NT2/D1 (cell line): ENCODE data around the gene MBD4.

ENCODE experiments used
- DNase-seq: peaks from one replicate; pipeline ENCODE4 v3.0.0-alpha.2; 2011; ENCODE audit warnings: low read depth, low spot score
- H3K27me3 ChIP-seq: 2 replicates; pipeline ENCODE4 v1.6.0; 2011; ENCODE audit warnings: mild to moderate bottlenecking; ENCODE audit not compliant: insufficient read length, insufficient read depth
- H3K36me3 ChIP-seq: 2 replicates; pipeline ENCODE4 v1.6.1; 2011; ENCODE audit warnings: mild to moderate bottlenecking, low read length, mixed read lengths; ENCODE audit not compliant: insufficient read depth, insufficient read length
- H3K4me1 ChIP-seq: 2 replicates; pipeline ENCODE4 v1.5.1; 2011; ENCODE audit not compliant: insufficient read depth, insufficient read length
- H3K4me3 ChIP-seq: 2 replicates; pipeline ENCODE4 v1.5.1; 2011; ENCODE audit warnings: low read depth; ENCODE audit not compliant: insufficient read length
- H3K9ac ChIP-seq: 2 replicates; pipeline ENCODE4 v1.6.0; 2011; ENCODE audit warnings: low read depth; ENCODE audit not compliant: insufficient read length
- H3K9me3 ChIP-seq: 2 replicates; pipeline ENCODE4 v1.5.1; 2011; ENCODE audit warnings: mild to moderate bottlenecking, low read length; ENCODE audit not compliant: insufficient read depth
- SUZ12 ChIP-seq: IDR thresholded peaks from 2 replicates; pipeline ENCODE4 v1.6.1; 2011; ENCODE audit not compliant: insufficient read length, insufficient read depth; ENCODE audit errors: extremely low read depth
- YY1 ChIP-seq: IDR thresholded peaks from 2 replicates; pipeline ENCODE4 v1.6.1; 2011; ENCODE audit not compliant: insufficient read length, insufficient read depth
- ZNF274 ChIP-seq: IDR thresholded peaks from 2 replicates; pipeline ENCODE4 v1.6.1; 2011; ENCODE audit warnings: mild to moderate bottlenecking, low read depth, low read length

MBD4 gene

GRCh38 chr3:129473769-129474152 lies 34.0 kb upstream of the MBD4 start:
- no peak for DNase-seq
- Histone ChIP-seq H3K4me1 (no peaks in the 10 kb centered on the region), H3K9ac (no peak overlapping the region), H3K4me3 (no peak overlapping the region), H3K27me3 (no peaks in the 10 kb centered on the region), H3K9me3 (no peaks in the 10 kb centered on the region), H3K36me3 (peaks cover 53% of the 10 kb centered on the region)
- no peak for TF ChIP-seq SUZ12
- no peak for TF ChIP-seq ZNF274
- TF ChIP-seq YY1: no peak

DNA sequence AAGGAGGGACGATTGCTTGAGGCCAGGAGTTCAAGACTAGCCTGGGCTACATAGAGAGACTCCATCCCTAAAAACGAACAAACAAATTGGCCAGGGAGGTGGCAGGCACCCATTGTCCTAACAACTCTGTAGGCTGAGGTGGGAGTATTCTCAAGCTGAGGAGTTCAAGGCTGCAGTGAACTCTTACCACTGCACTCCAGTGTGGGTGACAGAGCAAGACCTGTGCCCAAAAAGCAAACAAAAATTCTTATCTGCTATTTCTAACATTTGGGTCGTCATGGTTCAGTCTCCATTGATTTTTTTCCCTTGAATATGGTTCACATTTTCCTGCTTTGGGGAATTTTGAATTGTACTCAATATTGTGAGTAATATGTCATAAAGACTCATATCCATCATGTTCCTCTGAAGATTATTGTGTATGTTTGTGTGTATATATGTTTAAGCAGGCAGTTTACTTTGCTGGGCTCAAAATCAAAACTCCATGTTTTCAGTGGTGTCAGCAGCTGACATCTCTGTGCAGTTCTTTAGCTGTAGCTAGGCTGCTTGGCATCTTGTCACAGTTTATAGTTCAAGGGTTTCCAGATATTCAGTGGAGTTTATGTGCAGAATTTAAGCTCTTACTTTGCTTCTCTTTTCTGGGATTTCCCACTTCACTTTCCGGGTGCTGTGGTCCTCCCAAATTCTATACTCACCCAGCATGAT lies 33.5 kb upstream of the MBD4 start:
- H3K4me1 ChIP-seq: no peaks in the 10 kb centered on the region
- peaks cover 49% of the 10 kb centered on the region for H3K36me3 ChIP-seq
- no peaks in the 10 kb centered on the region for H3K9me3 ChIP-seq
- H3K4me3 ChIP-seq: no peak overlapping the region
- no peak for DNase-seq
- no peaks in the 10 kb centered on the region for H3K27me3 ChIP-seq
- TF ChIP-seq YY1 (no peak), SUZ12 (no peak), ZNF274 (no peak)
- H3K9ac ChIP-seq: no peak overlapping the region

DNA sequence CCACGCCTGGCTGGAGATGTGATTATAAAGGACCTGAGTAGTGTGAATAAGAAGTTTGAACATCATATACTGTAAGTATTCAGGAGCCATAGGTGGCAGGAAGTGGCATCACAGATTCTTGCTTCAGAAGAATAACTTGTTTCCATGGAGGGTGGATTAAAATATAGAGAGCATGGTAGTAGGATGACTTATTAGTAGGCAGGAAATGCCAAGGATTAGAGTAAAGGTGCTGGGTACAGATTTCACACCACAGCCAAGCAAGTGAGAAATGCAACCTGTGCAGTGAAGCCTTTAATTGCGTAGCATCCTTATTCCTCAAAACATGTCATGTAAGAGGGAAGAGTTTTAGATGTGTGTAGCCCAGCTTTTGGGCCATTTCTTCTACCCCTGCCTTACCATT lies 31.1 kb upstream of the MBD4 start:
- no peaks in the 10 kb centered on the region for H3K27me3 ChIP-seq
- peaks cover 34% of the 10 kb centered on the region for H3K36me3 ChIP-seq
- no peak overlapping the region for H3K4me3 ChIP-seq
- no peaks in the 10 kb centered on the region for H3K9me3 ChIP-seq
- no peak for DNase-seq
- H3K9ac ChIP-seq: no peak overlapping the region
- H3K4me1 ChIP-seq: peaks cover 3% of the 10 kb centered on the region
- TF ChIP-seq ZNF274: no peak
- no peak for TF ChIP-seq SUZ12
- TF ChIP-seq YY1: no peak

GRCh38 chr3:129469026-129469425 lies 29.3 kb upstream of the MBD4 start:
- Histone ChIP-seq H3K27me3 (no peaks in the 10 kb centered on the region), H3K4me1 (peaks cover 3% of the 10 kb centered on the region), H3K9me3 (no peaks in the 10 kb centered on the region), H3K9ac (no peak overlapping the region), H3K36me3 (peaks cover 43% of the 10 kb centered on the region), H3K4me3 (no peak overlapping the region)
- no peak for DNase-seq
- no peak for TF ChIP-seq ZNF274
- TF ChIP-seq SUZ12: no peak
- TF ChIP-seq YY1: no peak

- Histone ChIP-seq H3K27me3 (no peaks in the 10 kb centered on the region), H3K36me3 (peaks cover 51% of the 10 kb centered on the region), H3K4me1 (peaks cover 3% of the 10 kb centered on the region), H3K4me3 (no peak overlapping the region), H3K9me3 (no peaks in the 10 kb centered on the region), H3K9ac (no peak overlapping the region)
- no peak for DNase-seq
- TF ChIP-seq YY1 (no peak), ZNF274 (no peak), SUZ12 (no peak)
Measured at GRCh38 chr3:129467932-129468331, 28.2 kb upstream of the MBD4 start.

DNA sequence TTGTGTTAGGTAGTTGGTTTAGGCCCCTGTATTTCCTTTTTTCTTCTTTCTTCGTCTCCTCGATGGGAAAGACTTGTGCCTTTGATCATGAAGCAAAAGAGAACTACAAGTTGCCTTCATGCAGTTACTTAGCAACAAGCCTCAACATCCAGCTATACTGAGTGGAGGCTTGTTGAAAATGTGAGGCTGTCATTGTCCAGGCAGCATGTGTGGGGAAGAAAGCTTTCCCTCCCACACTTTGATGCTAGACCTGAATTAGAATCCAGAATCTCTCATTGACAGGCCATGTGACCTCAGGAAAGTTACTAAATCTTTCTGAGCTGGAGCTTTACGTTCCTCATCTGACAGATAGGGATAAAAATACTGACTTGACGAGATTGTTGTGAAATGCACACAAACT lies 24.0 kb upstream of the MBD4 start:
- Histone ChIP-seq H3K27me3 (no peaks in the 10 kb centered on the region), H3K9ac (no peak overlapping the region), H3K36me3 (peaks cover 47% of the 10 kb centered on the region), H3K9me3 (no peaks in the 10 kb centered on the region), H3K4me3 (no peak overlapping the region), H3K4me1 (peaks cover 3% of the 10 kb centered on the region)
- TF ChIP-seq YY1 (no peak), SUZ12 (no peak), ZNF274 (no peak)
- no peak for DNase-seq

GRCh38 chr3:129463094-129463493 lies 23.3 kb upstream of the MBD4 start:
- no peak overlapping the region for H3K9ac ChIP-seq
- no peak for TF ChIP-seq ZNF274
- no peak for TF ChIP-seq SUZ12
- no peak for TF ChIP-seq YY1
- H3K4me1 ChIP-seq: peaks cover 3% of the 10 kb centered on the region
- no peak for DNase-seq
- peaks cover 51% of the 10 kb centered on the region for H3K36me3 ChIP-seq
- no peak overlapping the region for H3K4me3 ChIP-seq
- no peaks in the 10 kb centered on the region for H3K27me3 ChIP-seq
- H3K9me3 ChIP-seq: no peaks in the 10 kb centered on the region

DNA sequence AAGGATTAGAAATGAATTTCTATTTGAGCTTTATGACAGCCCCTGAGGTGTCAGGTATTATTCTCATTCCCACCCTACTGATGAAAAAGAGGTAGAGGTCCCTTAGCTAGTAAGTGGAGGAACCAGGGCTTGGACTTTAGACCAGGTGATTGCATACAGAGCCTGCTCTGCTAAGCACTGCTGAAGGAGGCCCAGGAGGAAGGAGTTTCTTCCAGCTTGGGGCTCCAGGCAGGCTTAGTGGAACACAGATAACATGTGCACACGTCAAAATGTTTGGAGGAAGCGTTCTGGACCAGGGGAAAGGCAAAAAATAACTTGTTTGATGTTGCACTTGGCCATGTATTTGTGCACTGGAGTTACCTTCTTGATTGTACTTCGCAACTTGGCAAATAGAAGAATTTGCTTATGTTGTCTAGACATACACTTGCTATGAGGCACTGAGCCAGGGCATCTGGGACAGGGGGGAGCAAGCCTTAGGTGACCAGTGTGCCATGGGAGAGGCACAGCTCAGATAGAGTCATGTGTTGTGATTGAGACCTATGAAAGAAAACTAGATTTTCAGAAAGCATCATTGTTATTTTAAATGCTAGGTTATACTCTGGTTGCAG lies 22.7 kb upstream of the MBD4 start:
- Histone ChIP-seq H3K4me1 (no peaks in the 10 kb centered on the region), H3K9ac (no peak overlapping the region), H3K9me3 (no peaks in the 10 kb centered on the region), H3K36me3 (peaks cover 49% of the 10 kb centered on the region), H3K27me3 (no peaks in the 10 kb centered on the region), H3K4me3 (no peak overlapping the region)
- TF ChIP-seq SUZ12: no peak
- no peak for TF ChIP-seq ZNF274
- TF ChIP-seq YY1: no peak
- DNase-seq: no peak
